Natural killer cell treated with Interleukin-12 subunit alpha and Interleukin-12 subunit beta and Interleukin-15 and Interleukin-18, amount 100 ng/mL, for 72 hours (primary cell): ENCODE measurements around the gene COL25A1. TPM values are rescaled to one million over a fixed set of nuclear protein-coding genes. Genes with fewer than 3 reads are reported as not detected.
A peak's percentile ranks its signal among the peaks of the same experiment; 100 is the strongest.

ENCODE experiments used
- ATAC-seq, 2 donors: fragments of 150-1000 bp; cut with Tn5 transposase in 1 of 2; sonication (Bioruptor Pico), chemical (Tn5 transposase) in 1 of 2; 2 replicates each; pipeline ENCODE4 v1.10.0; 2021
- DNase-seq: peaks from one replicate; pipeline ENCODE4 v3.0.0; 2022; ENCODE audit warnings: low spot score
- H3K27ac Mint-ChIP-seq, 2 donors: 1 replicate in 1 of 2; 2 replicates in 1 of 2; pipeline ENCODE4 v1.8.0; 2022; ENCODE audit warnings: mixed read lengths in 2 of 2, mild to moderate bottlenecking in 1 of 2, moderate library complexity in 1 of 2
- H3K27me3 Mint-ChIP-seq, 2 donors: 1 replicate in 1 of 2; 2 replicates in 1 of 2; pipeline ENCODE4 v1.8.0; 2022; ENCODE audit warnings: mixed read lengths in 2 of 2
- H3K36me3 Mint-ChIP-seq: one replicate; pipeline ENCODE4 v1.8.0; 2022; ENCODE audit warnings: mixed read lengths
- H3K4me1 Mint-ChIP-seq, 2 donors: 1 replicate in 1 of 2; 2 replicates in 1 of 2; pipeline ENCODE4 v1.8.0; 2022; ENCODE audit warnings: low read depth in 2 of 2, mixed read lengths in 2 of 2, mild to moderate bottlenecking in 1 of 2
- H3K4me3 Mint-ChIP-seq: one replicate; pipeline ENCODE4 v1.8.0; 2022; ENCODE audit warnings: mixed read lengths
- H3K9me3 Mint-ChIP-seq: 2 replicates; pipeline ENCODE4 v1.8.0; 2022; ENCODE audit warnings: mixed read lengths
- total RNA-seq, 2 donors: library from RNA; stranded (reverse); gene quantifications; one replicate each; pipeline ENCODE4 v1.2.3, GENCODE V29; 2022

The COL25A1 gene
- total RNA-seq, 2 donors from 2014 or later: not detected

- Mint-ChIP-seq H3K4me1 (no peaks in the 10 kb centered on the region), H3K27ac (no peak overlapping the region), H3K36me3 (no peaks in the 10 kb centered on the region), H3K4me3 (no peak overlapping the region), H3K27me3 (peaks cover 5 to 18% of the 10 kb centered on the region in 2 donors), H3K9me3 (no peaks in the 10 kb centered on the region)
- no peak for DNase-seq
- peak in 1 of 2 donors; percentile 24 for ATAC-seq
Observed at GRCh38 chr4:108834166-108834834, 468.2 kb downstream of the COL25A1 start.

GRCh38 chr4:108833046-108833445, 469.4 kb downstream of the COL25A1 start:
- no peak overlapping the region for H3K4me3 Mint-ChIP-seq
- H3K36me3 Mint-ChIP-seq: no peaks in the 10 kb centered on the region
- ATAC-seq: no peak
- no peak for DNase-seq
- H3K9me3 Mint-ChIP-seq: no peaks in the 10 kb centered on the region
- no peaks in the 10 kb centered on the region for H3K4me1 Mint-ChIP-seq
- H3K27ac Mint-ChIP-seq: no peak overlapping the region
- peaks cover 5 to 28% of the 10 kb centered on the region in 2 donors for H3K27me3 Mint-ChIP-seq

- Mint-ChIP-seq H3K4me1 (no peaks in the 10 kb centered on the region), H3K4me3 (no peak overlapping the region), H3K36me3 (no peaks in the 10 kb centered on the region), H3K9me3 (no peaks in the 10 kb centered on the region), H3K27ac (no peak overlapping the region), H3K27me3 (peaks cover 5 to 28% of the 10 kb centered on the region in 2 donors)
- DNase-seq: no peak
- ATAC-seq: no peak
Observed at GRCh38 chr4:108831886-108832285, 470.6 kb downstream of the COL25A1 start.

GRCh38 chr4:108831291-108831690, 471.2 kb downstream of the COL25A1 start:
- H3K27ac Mint-ChIP-seq: no peak overlapping the region
- no peak overlapping the region for H3K4me3 Mint-ChIP-seq
- ATAC-seq (no peak), DNase-seq (no peak)
- no peaks in the 10 kb centered on the region for H3K4me1 Mint-ChIP-seq
- no peaks in the 10 kb centered on the region for H3K9me3 Mint-ChIP-seq
- no peaks in the 10 kb centered on the region for H3K36me3 Mint-ChIP-seq
- peaks cover 5 to 28% of the 10 kb centered on the region in 2 donors for H3K27me3 Mint-ChIP-seq

- H3K4me1 Mint-ChIP-seq: no peaks in the 10 kb centered on the region
- H3K27me3 Mint-ChIP-seq: peaks cover 5 to 28% of the 10 kb centered on the region in 2 donors
- no peak overlapping the region for H3K4me3 Mint-ChIP-seq
- DNase-seq (no peak), ATAC-seq (peak; percentile 72 to 86)
- H3K9me3 Mint-ChIP-seq: no peaks in the 10 kb centered on the region
- H3K36me3 Mint-ChIP-seq: no peaks in the 10 kb centered on the region
- no peak overlapping the region for H3K27ac Mint-ChIP-seq
Observed at GRCh38 chr4:108830509-108831244, 471.8 kb downstream of the COL25A1 start.

- Mint-ChIP-seq H3K9me3 (no peaks in the 10 kb centered on the region), H3K36me3 (no peaks in the 10 kb centered on the region), H3K27me3 (peaks cover 5 to 32% of the 10 kb centered on the region in 2 donors), H3K4me3 (no peak overlapping the region), H3K27ac (no peak overlapping the region), H3K4me1 (no peaks in the 10 kb centered on the region)
- DNase-seq (no peak), ATAC-seq (no peak)
Observed at GRCh38 chr4:108829966-108830492, 472.4 kb downstream of the COL25A1 start.

GRCh38 chr4:108828620-108829019, 473.8 kb downstream of the COL25A1 start:
- DNase-seq (no peak), ATAC-seq (no peak)
- Mint-ChIP-seq H3K27ac (no peak overlapping the region), H3K4me3 (no peak overlapping the region), H3K36me3 (no peaks in the 10 kb centered on the region), H3K9me3 (no peaks in the 10 kb centered on the region), H3K27me3 (peaks cover 8 to 40% of the 10 kb centered on the region in 2 donors), H3K4me1 (no peaks in the 10 kb centered on the region)

- Mint-ChIP-seq H3K4me3 (no peak overlapping the region), H3K36me3 (no peaks in the 10 kb centered on the region), H3K27ac (no peak overlapping the region), H3K27me3 (peaks cover 6 to 36% of the 10 kb centered on the region in 2 donors), H3K4me1 (no peaks in the 10 kb centered on the region), H3K9me3 (no peaks in the 10 kb centered on the region)
- ATAC-seq (no peak), DNase-seq (no peak)
Observed at GRCh38 chr4:108825737-108826136, 476.7 kb downstream of the COL25A1 start.

- H3K36me3 Mint-ChIP-seq: no peaks in the 10 kb centered on the region
- H3K9me3 Mint-ChIP-seq: no peaks in the 10 kb centered on the region
- no peak overlapping the region for H3K4me3 Mint-ChIP-seq
- ATAC-seq: no peak
- no peaks in the 10 kb centered on the region for H3K4me1 Mint-ChIP-seq
- peaks cover 11 to 47% of the 10 kb centered on the region in 2 donors for H3K27me3 Mint-ChIP-seq
- H3K27ac Mint-ChIP-seq: no peak overlapping the region
- DNase-seq: no peak
Observed at GRCh38 chr4:108821351-108821930, 481.0 kb downstream of the COL25A1 start.

GRCh38 chr4:108820492-108821350, 481.7 kb downstream of the COL25A1 start:
- no peaks in the 10 kb centered on the region for H3K36me3 Mint-ChIP-seq

GRCh38 chr4:108814326-108814725, 488.1 kb downstream of the COL25A1 start:
- DNase-seq: no peak
- Mint-ChIP-seq H3K27me3 (peaks cover 10 to 35% of the 10 kb centered on the region in 2 donors), H3K4me3 (no peak overlapping the region), H3K27ac (no peak overlapping the region), H3K36me3 (no peaks in the 10 kb centered on the region), H3K9me3 (no peaks in the 10 kb centered on the region), H3K4me1 (no peaks in the 10 kb centered on the region)
- ATAC-seq: no peak

More at GRCh38 chr4:108820492-108821350, 481.7 kb downstream of the COL25A1 start:
- Mint-ChIP-seq H3K9me3 (no peaks in the 10 kb centered on the region), H3K27me3 (peaks cover 15 to 51% of the 10 kb centered on the region in 2 donors), H3K4me3 (no peak overlapping the region), H3K27ac (no peak overlapping the region), H3K4me1 (no peaks in the 10 kb centered on the region)
- DNase-seq: no peak
- no peak for ATAC-seq

- ATAC-seq (no peak), DNase-seq (no peak)
- Mint-ChIP-seq H3K27me3 (peaks cover 10 to 30% of the 10 kb centered on the region in 2 donors), H3K27ac (no peak overlapping the region), H3K36me3 (no peaks in the 10 kb centered on the region), H3K4me3 (no peak overlapping the region), H3K9me3 (no peaks in the 10 kb centered on the region), H3K4me1 (no peaks in the 10 kb centered on the region)
Observed at GRCh38 chr4:108813261-108813660, 489.2 kb downstream of the COL25A1 start.

GRCh38 chr4:108811486-108811885, 491.0 kb downstream of the COL25A1 start:
- Mint-ChIP-seq H3K36me3 (no peaks in the 10 kb centered on the region), H3K4me1 (no peaks in the 10 kb centered on the region), H3K27ac (no peak overlapping the region), H3K4me3 (no peak overlapping the region), H3K27me3 (peaks cover 18 to 28% of the 10 kb centered on the region in 2 donors), H3K9me3 (no peaks in the 10 kb centered on the region)
- no peak for ATAC-seq
- no peak for DNase-seq
